ENCODE results near the gene SNX13. TPM values are rescaled to one million over a fixed set of nuclear protein-coding genes. Genes with fewer than 3 reads are reported as not detected.

SNX13 gene
- total and polyA plus RNA-seq, 7 donors, result 9.6 to 80.9 (median 43.8) TPM

DNA sequence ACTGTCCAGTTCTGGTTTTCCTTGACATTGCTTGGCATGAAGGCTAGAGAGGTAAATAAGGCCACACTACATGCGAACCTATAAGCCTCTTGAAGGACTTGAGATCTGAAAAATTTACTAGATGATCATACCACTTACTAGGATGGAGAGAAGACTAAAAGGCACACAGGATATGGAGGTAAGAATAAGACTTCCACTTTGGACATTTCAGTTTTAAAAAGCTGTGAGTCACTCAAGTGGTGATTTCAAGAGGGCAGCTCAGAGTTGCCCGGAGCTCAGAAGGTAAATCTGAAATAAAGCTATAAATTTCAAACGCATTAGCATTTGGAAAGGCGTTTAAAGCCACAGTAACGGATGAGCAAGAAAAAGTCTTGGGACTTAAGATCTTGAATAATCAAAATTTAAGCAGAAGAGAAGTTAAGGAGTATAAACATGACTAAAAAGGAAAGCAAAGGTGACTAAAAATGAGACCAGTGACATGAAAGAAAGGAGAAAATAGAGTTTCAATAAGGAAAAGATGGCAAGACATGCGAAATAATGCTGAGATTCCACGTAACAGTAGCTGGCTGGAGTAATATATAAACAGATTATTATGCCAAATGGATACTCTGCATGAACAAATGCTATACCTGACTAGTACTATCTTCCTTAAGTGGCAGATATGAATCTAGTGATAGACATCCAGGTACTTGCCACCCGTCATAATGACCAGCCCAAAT is 68.3 kb downstream of the SNX13 start:
- no peaks in the 10 kb centered on the region for H3K4me1 ChIP-seq
- no peaks in the 10 kb centered on the region for H3K27me3 ChIP-seq
- TF ChIP-seq EP300 (IDR thresholded peaks at IDR 0.05) (no peak), POLR2AphosphoS5 (IDR thresholded peaks at IDR 0.05) (no peak), CTCF (IDR thresholded peaks at IDR 0.05) (no peak), POLR2A (IDR thresholded peaks at IDR 0.05) (no peak)
- H3K36me3 ChIP-seq, result peaks cover 4 to 82% (median 7%) of the 10 kb centered on the region in 4 donors
- no peak for DNase-seq
- intact Hi-C loops (cut with DNase I), result no loop called here
- H3K27ac ChIP-seq, result no peak overlapping the region
- no peak overlapping the region for H3K4me3 ChIP-seq
- H3K9me3 ChIP-seq, result no peaks in the 10 kb centered on the region
- 87 to 88% methylated on average over 8 of the region's 8 CpGs for WGBS, 2 donors

- peaks cover 5 to 91% (median 10%) of the 10 kb centered on the region in 4 donors for H3K36me3 ChIP-seq
- TF ChIP-seq EP300 (IDR thresholded peaks at IDR 0.05) (no peak), CTCF (IDR thresholded peaks at IDR 0.05) (no peak), POLR2AphosphoS5 (IDR thresholded peaks at IDR 0.05) (no peak), POLR2A (IDR thresholded peaks at IDR 0.05) (no peak)
- DNase-seq, result no peak
- no peaks in the 10 kb centered on the region for H3K4me1 ChIP-seq
- intact Hi-C loops (cut with DNase I), result no loop called here
- H3K9me3 ChIP-seq, result no peaks in the 10 kb centered on the region
- 88 to 91% methylated on average over 2 of the region's 2 CpGs for WGBS, 2 donors
- H3K27me3 ChIP-seq, result no peaks in the 10 kb centered on the region
- no peak overlapping the region for H3K27ac ChIP-seq
- H3K4me3 ChIP-seq, result no peak overlapping the region
Measured at GRCh38 chr7:17870406-17870805, 69.9 kb downstream of the SNX13 start.

DNA sequence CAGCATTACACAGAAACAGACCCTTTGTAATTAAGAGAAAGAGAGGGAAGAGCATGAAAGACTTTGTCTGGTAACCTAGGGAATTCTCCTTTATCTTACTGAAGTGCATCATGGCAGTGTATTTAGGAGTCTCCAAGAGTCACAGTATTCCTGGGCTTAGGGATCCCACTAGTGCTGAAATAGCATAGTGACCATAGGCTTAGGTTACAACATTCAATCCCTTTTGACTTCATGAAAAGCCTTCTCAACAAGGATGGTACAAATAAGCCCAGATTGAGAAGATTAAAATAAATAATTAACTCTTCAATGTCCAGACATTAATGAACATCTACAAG is 76.5 kb downstream of the SNX13 start:
- no peak overlapping the region for H3K4me3 ChIP-seq
- intact Hi-C loops (cut with DNase I), result no loop called here
- H3K27ac ChIP-seq, result no peak overlapping the region
- H3K36me3 ChIP-seq, result peaks cover 5 to 57% (median 10%) of the 10 kb centered on the region in 4 donors
- no peak for TF ChIP-seq CTCF (IDR thresholded peaks at IDR 0.05)
- no peak for TF ChIP-seq POLR2AphosphoS5 (IDR thresholded peaks at IDR 0.05)
- no peak for TF ChIP-seq POLR2A (IDR thresholded peaks at IDR 0.05)
- no peak for TF ChIP-seq EP300 (IDR thresholded peaks at IDR 0.05)
- no peak for DNase-seq
- H3K27me3 ChIP-seq, result no peaks in the 10 kb centered on the region
- no peaks in the 10 kb centered on the region for H3K4me1 ChIP-seq
- H3K9me3 ChIP-seq, result no peaks in the 10 kb centered on the region

DNA sequence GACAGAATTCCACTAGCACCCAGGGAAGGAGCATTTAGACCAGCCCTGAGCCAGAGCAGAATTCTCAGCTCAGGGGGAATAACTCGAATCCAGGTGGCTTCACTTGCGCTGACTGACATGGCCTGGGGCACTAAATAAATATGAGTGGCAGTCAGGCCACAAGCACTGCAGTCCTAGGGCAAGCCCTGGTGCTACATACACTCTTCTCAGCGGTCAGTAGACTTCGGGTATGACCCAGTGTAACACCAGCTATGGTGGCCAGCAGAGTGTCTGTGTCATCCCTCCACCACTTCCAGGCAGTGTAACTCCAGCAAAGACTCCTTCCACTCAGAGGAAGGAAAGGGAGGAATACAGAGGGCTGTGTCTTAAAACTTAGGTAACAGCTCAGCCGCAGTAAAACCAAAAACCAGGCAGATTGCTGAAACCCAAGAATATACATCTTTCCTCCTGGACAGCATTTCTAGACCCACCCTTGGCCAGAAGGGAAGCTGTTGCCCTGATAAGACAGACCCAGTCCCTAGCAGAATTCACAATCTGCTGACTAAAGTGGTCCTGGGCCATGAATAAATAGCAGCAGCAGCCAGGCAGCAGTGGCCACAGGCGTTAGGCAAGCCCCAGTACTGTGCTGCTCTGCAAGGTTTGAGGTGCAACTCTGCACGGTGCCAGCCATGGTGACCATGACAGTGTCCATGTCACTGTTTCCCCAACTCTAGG is 77.0 kb downstream of the SNX13 start:
- no peaks in the 10 kb centered on the region for H3K4me1 ChIP-seq
- TF ChIP-seq EP300 (IDR thresholded peaks at IDR 0.05), result no peak
- TF ChIP-seq CTCF (IDR thresholded peaks at IDR 0.05), result no peak
- no peak for TF ChIP-seq POLR2A (IDR thresholded peaks at IDR 0.05)
- TF ChIP-seq POLR2AphosphoS5 (IDR thresholded peaks at IDR 0.05), result no peak
- no peaks in the 10 kb centered on the region for H3K27me3 ChIP-seq
- H3K27ac ChIP-seq, result no peak overlapping the region
- 96% methylated on average over 7 of the region's 7 CpGs for WGBS, 2 donors
- no peaks in the 10 kb centered on the region for H3K9me3 ChIP-seq
- peaks cover 5 to 54% (median 10%) of the 10 kb centered on the region in 4 donors for H3K36me3 ChIP-seq
- H3K4me3 ChIP-seq, result no peak overlapping the region
- intact Hi-C loops (cut with DNase I), result no loop called here
- DNase-seq, result no peak

Data from sigmoid colon (tissue), 7 donors.